Measurements from ENCODE around the gene DCP1B.
"Not testable (repeated sequence)": the region's sequence is repeated elsewhere in the genome, so short reads cannot be mapped to it uniquely, and the experiment has no call there.

DNA sequence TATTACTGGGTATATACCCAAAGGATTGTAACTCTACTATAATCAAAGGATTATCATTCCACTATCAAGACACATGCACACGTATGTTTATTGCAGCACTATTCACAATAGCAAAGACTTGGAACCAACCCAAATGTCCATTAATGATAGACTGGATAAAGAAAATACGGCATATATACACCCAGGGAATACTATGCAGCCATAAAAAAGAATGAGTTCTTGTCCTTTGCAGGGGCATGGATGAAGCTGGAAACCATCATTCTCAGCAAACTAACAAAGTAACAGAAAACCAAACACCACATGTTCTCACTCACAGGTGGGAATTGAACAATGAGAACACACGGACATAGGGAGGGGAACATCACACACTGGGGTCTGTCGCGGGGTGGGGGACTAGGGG lies 58.8 kb downstream of the DCP1B start:
- TF ChIP-seq, protein P1, sequence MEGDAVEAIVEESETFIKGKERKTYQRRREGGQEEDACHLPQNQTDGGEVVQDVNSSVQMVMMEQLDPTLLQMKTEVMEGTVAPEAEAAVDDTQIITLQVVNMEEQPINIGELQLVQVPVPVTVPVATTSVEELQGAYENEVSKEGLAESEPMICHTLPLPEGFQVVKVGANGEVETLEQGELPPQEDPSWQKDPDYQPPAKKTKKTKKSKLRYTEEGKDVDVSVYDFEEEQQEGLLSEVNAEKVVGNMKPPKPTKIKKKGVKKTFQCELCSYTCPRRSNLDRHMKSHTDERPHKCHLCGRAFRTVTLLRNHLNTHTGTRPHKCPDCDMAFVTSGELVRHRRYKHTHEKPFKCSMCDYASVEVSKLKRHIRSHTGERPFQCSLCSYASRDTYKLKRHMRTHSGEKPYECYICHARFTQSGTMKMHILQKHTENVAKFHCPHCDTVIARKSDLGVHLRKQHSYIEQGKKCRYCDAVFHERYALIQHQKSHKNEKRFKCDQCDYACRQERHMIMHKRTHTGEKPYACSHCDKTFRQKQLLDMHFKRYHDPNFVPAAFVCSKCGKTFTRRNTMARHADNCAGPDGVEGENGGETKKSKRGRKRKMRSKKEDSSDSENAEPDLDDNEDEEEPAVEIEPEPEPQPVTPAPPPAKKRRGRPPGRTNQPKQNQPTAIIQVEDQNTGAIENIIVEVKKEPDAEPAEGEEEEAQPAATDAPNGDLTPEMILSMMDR (IDR thresholded peaks at IDR 0.05), result not testable (repeated sequence)
- TF ChIP-seq, protein P2, sequence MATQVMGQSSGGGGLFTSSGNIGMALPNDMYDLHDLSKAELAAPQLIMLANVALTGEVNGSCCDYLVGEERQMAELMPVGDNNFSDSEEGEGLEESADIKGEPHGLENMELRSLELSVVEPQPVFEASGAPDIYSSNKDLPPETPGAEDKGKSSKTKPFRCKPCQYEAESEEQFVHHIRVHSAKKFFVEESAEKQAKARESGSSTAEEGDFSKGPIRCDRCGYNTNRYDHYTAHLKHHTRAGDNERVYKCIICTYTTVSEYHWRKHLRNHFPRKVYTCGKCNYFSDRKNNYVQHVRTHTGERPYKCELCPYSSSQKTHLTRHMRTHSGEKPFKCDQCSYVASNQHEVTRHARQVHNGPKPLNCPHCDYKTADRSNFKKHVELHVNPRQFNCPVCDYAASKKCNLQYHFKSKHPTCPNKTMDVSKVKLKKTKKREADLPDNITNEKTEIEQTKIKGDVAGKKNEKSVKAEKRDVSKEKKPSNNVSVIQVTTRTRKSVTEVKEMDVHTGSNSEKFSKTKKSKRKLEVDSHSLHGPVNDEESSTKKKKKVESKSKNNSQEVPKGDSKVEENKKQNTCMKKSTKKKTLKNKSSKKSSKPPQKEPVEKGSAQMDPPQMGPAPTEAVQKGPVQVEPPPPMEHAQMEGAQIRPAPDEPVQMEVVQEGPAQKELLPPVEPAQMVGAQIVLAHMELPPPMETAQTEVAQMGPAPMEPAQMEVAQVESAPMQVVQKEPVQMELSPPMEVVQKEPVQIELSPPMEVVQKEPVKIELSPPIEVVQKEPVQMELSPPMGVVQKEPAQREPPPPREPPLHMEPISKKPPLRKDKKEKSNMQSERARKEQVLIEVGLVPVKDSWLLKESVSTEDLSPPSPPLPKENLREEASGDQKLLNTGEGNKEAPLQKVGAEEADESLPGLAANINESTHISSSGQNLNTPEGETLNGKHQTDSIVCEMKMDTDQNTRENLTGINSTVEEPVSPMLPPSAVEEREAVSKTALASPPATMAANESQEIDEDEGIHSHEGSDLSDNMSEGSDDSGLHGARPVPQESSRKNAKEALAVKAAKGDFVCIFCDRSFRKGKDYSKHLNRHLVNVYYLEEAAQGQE (IDR thresholded peaks at IDR 0.05; ENCODE audit: insufficient read depth in 1 of 2, low read depth in 2 of 2, low read length in 1 of 2), result not testable (repeated sequence)
- TF ChIP-seq POLR2AphosphoS5 (IDR thresholded peaks at IDR 0.05; ENCODE audit: low read depth, low read length), result not testable (repeated sequence)
